HG03064 (cell line): ENCODE measurements around the gene XPO1.
A peak's percentile ranks its signal among the peaks of the same experiment; 100 is the strongest.
"Not testable (repeated sequence)": the region's sequence is repeated elsewhere in the genome, so short reads cannot be mapped to it uniquely, and the experiment has no call there.

Experiments used
- ATAC-seq: cut with Tn5 transposase; IDR thresholded peaks from one replicate; pipeline ENCODE4 v1.9.1; 2021; ENCODE audit warnings: low read depth; ENCODE audit not compliant: unreplicated experiment

Gene XPO1

GRCh38 chr2:61470122-61470951 is 67.8 kb downstream of the XPO1 start:
- ATAC-seq = peak; percentile 29

- no peak for ATAC-seq
These were observed 68.6 kb downstream of the XPO1 start for GRCh38 chr2:61469424-61470121.

GRCh38 chr2:61468231-61468630 is 69.9 kb downstream of the XPO1 start:
- ATAC-seq = not testable (repeated sequence)

GRCh38 chr2:61465045-61465444 is 73.1 kb downstream of the XPO1 start:
- ATAC-seq = no peak

GRCh38 chr2:61463769-61464475 is 74.2 kb downstream of the XPO1 start:
- no peak for ATAC-seq

- no peak for ATAC-seq
These were observed 76.8 kb downstream of the XPO1 start for GRCh38 chr2:61461404-61461803.

GRCh38 chr2:61460163-61460562 is 78.0 kb downstream of the XPO1 start:
- ATAC-seq = no peak

GRCh38 chr2:61456746-61457420 is 81.3 kb downstream of the XPO1 start:
- no peak for ATAC-seq

- no peak for ATAC-seq
These were observed 81.9 kb downstream of the XPO1 start for GRCh38 chr2:61456070-61456745.

- not testable (repeated sequence) for ATAC-seq
These were observed 83.2 kb downstream of the XPO1 start for GRCh38 chr2:61454972-61455371.

- ATAC-seq = no peak
These were observed 83.8 kb downstream of the XPO1 start for GRCh38 chr2:61454383-61454782.

- no peak for ATAC-seq
These were observed 85.8 kb downstream of the XPO1 start for GRCh38 chr2:61452392-61452791.

GRCh38 chr2:61451178-61451577 is 87.0 kb downstream of the XPO1 start:
- no peak for ATAC-seq

GRCh38 chr2:61450144-61450543 is 88.0 kb downstream of the XPO1 start:
- no peak for ATAC-seq

GRCh38 chr2:61448229-61448628 is 89.9 kb downstream of the XPO1 start:
- no peak for ATAC-seq

GRCh38 chr2:61446971-61447370 is 91.2 kb downstream of the XPO1 start:
- ATAC-seq = not testable (repeated sequence)

GRCh38 chr2:61443342-61444041 is 94.7 kb downstream of the XPO1 start:
- ATAC-seq = peak; percentile 85

- no peak for ATAC-seq
These were observed 98.7 kb downstream of the XPO1 start for GRCh38 chr2:61439241-61440002.

- ATAC-seq = no peak
These were observed 99.5 kb downstream of the XPO1 start for GRCh38 chr2:61438670-61439069.
